OCI-LY3 (cell line): Measurements from ENCODE around the gene TANK.
"Not testable (repeated sequence)": the region's sequence is repeated elsewhere in the genome, so short reads cannot be mapped to it uniquely, and the experiment has no call there.

Source experiments
- CTCF ChIP-seq: fragments of 200-600, 300-600 bp; sonication (generic); IDR thresholded peaks from 2 replicates; pipeline ENCODE4 v1.5.1; 2014; ENCODE audit warnings: antibody characterized with exemption, low read length, low read depth
- EZH2phosphoT487 ChIP-seq: fragments of 200-600 bp; shearing (Covaris generic); IDR thresholded peaks from 2 replicates; pipeline ENCODE4 v1.6.1; 2018; ENCODE audit warnings: antibody characterized with exemption, mixed run types, low read depth

DNA sequence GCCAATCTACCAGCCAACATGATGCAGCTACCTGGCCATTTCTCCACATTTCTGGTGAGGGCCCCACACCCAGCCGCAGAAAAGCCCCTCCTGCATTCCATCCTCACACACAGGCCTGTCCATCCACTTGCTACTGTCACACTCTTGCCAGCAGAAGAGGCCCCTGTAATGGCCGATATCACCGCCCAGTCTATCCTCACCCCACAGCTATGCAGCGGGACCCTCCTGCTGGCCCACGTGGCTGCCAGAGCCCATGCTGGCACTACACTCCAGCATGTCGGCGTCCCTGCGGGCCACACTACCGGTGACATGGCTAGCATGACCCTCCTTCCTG is 122.0 kb downstream of the TANK start:
- not testable (repeated sequence) for TF ChIP-seq CTCF, EZH2phosphoT487
